Stimulated activated CD8-positive, alpha-beta memory T cell treated with anti-CD3 and anti-CD28 coated beads, Interleukin-4, amount 100 ng/mL, for 4 hours (primary cell): Measurements from ENCODE around the gene CGB7.

Experiments used
- DNase-seq, 2 donors: peaks; one replicate each; pipeline ENCODE4 v3.0.0-alpha.2; 2020; ENCODE audit warnings: low read depth in 2 of 2, low spot score in 1 of 2

The CGB7 gene

GRCh38 chr19:49017041-49017665 lies 40.4 kb downstream of the CGB7 start, which contains the start of gene LHB:
TSS of gene LHB (minus strand) at chr19:49017091. CDS start at chr19:49017081, 10 bp downstream.
- no peak for DNase-seq

GRCh38 chr19:49016067-49016839 lies 41.3 kb downstream of the CGB7 start:
- no peak for DNase-seq

GRCh38 chr19:49014870-49015255 lies 42.7 kb downstream of the CGB7 start:
- no peak for DNase-seq

GRCh38 chr19:49014123-49014869 lies 43.3 kb downstream of the CGB7 start:
- no peak for DNase-seq

GRCh38 chr19:49011194-49011593 lies 46.4 kb downstream of the CGB7 start:
- no peak for DNase-seq

- no peak for DNase-seq
Observed at GRCh38 chr19:49010453-49010852, 47.1 kb downstream of the CGB7 start.

GRCh38 chr19:49009828-49010227 lies 47.7 kb downstream of the CGB7 start:
- no peak for DNase-seq

- DNase-seq = no peak
Observed at GRCh38 chr19:49006905-49007304, 50.6 kb downstream of the CGB7 start.

GRCh38 chr19:49004964-49005614 lies 52.5 kb downstream of the CGB7 start:
- DNase-seq = no peak
